GM18508 (cell line): ENCODE data around the gene ASPA.
"Not testable (repeated sequence)": the region's sequence is repeated elsewhere in the genome, so short reads cannot be mapped to it uniquely, and the experiment has no call there.

Experiments used
- ATAC-seq: cut with Tn5 transposase; IDR thresholded peaks from one replicate; pipeline ENCODE4 v1.9.1; 2021; ENCODE audit warnings: moderate number of reproducible peaks; ENCODE audit not compliant: insufficient read depth, unreplicated experiment

Gene ASPA

DNA sequence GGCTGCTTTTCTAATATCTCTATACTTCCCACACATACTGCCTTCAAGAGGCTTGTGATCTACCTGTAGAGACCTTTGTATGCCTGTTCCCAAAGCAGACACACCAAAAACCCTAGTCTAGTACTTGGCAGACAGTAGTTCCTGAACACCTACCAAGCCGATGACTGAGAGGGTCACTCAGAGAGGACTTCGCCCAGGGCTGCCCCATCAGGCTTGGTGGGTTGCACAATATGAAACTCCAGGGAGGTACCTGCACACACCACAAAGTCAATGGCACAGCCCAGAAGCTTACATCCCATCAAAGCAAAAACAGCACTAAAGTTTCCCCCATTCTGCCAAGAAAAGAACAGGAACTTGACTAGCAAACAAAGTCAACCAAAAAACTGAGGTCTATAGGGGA is 30.3 kb downstream of the ASPA start:
- ATAC-seq = no peak

DNA sequence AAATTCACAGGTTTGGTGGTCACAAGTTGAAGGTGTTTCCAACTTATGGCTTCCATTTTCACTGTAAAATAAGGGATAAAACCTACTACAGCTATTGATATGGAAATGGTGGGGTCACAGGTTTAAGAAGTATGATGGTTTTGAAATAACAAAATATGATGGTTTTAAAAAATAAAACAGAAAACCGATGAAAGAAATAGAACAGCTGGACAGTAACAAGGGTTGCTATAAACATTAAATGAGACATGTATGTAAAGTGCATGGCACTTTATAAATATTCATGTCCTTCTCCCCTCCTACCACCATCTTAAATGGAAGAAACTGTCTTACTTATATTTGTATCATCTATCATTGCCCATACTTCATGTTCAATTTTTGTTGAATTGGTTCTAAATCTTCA is 31.3 kb downstream of the ASPA start:
- ATAC-seq = no peak

- no peak for ATAC-seq
These were observed 32.1 kb downstream of the ASPA start for GRCh38 chr17:3507869-3508268.

DNA sequence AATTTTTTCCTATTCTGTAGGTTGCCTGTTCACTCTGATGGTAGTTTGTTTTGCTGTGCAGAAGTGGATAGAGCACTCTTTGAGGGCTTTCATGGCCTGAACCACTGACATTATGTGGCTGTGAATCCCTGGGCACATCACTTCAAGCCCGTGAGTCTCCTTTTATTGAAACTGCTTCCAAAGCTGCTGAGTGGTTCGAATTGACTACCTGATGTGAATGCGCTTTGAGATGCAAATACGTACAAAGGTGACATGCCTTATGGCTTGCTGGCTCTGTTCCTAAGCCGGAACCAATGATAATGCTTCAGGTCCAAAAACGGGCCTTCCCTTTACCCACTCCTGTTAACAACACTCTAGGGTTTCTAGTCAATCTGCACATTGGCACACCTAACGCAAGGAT is 34.3 kb downstream of the ASPA start:
- no peak for ATAC-seq

DNA sequence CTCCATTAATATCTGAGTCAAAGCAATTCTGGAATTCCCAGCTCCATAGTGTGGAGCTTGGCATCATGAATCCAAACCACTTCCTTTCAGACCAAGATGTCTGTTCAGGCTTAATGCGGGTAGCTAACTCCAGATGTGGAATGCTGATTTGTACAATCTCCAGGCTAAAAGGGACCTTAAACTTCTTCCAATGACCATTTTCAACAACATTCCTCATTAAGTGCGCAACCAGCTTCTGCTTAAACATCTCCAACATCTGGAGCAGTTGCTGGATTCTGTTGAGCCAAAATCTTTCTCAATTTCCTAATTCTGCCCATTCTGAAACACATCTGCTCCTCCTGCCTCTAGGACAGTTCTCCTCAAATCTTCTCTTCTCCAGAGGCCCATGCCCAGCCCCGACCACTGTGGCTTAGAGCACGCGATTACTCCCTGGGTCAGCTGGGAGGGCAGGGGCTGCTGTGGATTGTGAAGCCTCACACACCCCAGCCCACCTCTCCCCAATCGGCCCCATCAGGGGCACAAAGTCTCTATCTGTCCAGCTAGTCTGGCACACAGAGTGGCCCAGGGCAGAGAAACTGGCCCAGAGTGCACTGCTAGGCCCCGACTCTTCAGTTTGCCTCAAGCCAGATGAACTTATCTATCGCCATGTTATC is 36.2 kb downstream of the ASPA start:
- no peak for ATAC-seq

GRCh38 chr17:3512505-3513171 is 36.8 kb downstream of the ASPA start:
- no peak for ATAC-seq

- no peak for ATAC-seq
These were observed 37.7 kb downstream of the ASPA start for GRCh38 chr17:3513305-3514035.

GRCh38 chr17:3514167-3514566 is 38.4 kb downstream of the ASPA start:
- ATAC-seq = not testable (repeated sequence)

GRCh38 chr17:3514873-3515272 is 39.1 kb downstream of the ASPA start:
- no peak for ATAC-seq

GRCh38 chr17:3519472-3519871 is 43.7 kb downstream of the ASPA start:
- ATAC-seq = not testable (repeated sequence)

- no peak for ATAC-seq
These were observed 48.2 kb downstream of the ASPA start for GRCh38 chr17:3524024-3524423.

GRCh38 chr17:3526491-3526890 is 50.7 kb downstream of the ASPA start:
- no peak for ATAC-seq

GRCh38 chr17:3526971-3527370 is 51.2 kb downstream of the ASPA start:
- no peak for ATAC-seq

DNA sequence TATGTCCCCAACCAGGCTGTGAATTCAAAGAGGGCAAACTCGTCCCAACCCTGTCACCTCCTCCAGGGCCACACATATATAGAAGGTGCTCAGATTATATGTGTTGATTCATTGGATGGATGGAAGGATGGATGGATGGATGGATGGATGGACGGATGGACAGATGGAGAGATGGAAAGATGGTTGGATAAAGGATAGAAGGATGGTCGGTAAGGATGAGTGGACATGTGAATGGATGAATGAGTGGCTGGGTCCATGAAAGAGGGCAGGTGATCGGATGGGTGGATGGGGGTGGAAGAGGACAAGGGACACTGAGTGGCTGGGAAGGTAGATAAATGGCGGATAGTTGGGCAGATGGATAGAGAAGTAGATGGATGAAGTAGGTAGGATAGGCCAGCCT is 51.7 kb downstream of the ASPA start:
- ATAC-seq = no peak

DNA sequence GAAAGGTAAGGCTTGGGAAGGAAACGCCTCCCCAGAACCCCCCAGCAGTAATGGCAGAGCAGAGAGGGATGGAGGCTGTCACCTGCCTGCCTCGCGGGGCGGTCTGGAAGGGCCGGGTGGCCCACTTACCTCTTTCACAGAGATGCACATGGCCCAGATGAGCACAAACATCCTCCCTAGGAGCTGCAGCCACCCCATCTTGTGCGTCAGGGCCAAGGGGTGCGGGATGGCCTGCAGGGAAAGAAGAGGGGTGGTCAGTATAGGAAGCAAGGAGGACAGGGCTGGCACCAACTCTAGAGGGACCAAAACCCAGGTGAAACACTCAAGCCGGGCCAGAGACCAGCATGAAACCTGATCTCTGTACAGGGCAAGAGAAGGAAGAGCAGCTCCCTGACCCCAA is 52.1 kb downstream of the ASPA start:
- no peak for ATAC-seq

DNA sequence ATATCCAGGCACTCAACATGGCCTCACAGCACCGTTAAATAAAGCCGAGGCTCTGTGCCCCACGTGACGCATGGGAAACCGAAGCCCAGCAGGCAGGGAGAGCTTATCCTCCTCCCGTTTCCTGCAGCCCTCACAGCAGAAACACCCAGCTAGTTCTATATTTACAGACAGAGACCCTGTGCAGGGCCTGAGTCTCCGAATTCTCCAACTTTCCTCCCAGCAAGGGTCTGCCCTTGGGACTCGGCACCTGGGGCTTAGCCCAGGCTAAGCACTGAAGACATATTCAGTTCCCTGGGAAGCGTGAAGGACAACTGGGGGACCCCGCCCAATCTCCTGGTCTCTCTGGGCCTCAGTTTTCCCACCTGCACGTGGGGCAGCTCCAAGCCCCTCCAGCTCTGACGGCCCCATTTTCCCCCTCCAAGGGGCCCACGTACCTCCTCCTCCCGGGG is 52.6 kb downstream of the ASPA start:
- no peak for ATAC-seq

DNA sequence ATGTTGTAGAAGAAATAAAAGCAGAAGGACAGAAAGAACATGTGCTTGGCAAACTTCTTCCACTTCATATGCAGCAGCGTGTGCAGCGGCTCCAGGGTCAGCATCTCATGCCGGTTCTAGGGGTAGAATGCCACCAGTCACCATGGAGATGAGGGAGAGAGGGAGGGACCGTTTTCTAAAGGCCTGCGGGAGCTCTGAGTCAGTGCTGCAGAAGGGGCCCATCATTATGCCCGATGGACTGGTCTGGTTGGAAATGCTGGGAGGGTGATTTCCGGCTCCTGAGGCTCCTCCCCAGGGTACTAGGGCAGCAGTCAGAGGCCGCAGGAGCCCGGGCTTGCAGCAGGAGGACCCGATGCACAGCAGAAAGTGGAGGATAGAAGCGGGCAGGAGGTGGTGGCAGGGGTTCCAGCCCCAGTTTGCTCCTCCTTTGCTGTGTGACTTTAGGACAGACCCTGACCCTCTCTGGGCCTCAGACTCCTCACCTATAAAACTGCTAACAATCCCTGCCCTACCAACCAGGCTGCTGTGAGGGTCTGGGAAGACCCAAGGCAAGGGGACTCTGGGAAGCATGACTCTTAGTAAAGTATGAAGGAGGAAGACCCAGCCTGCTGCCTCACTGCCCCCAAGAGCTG is 53.2 kb downstream of the ASPA start:
- no peak for ATAC-seq

GRCh38 chr17:3529817-3530741 is 54.3 kb downstream of the ASPA start:
- no peak for ATAC-seq

DNA sequence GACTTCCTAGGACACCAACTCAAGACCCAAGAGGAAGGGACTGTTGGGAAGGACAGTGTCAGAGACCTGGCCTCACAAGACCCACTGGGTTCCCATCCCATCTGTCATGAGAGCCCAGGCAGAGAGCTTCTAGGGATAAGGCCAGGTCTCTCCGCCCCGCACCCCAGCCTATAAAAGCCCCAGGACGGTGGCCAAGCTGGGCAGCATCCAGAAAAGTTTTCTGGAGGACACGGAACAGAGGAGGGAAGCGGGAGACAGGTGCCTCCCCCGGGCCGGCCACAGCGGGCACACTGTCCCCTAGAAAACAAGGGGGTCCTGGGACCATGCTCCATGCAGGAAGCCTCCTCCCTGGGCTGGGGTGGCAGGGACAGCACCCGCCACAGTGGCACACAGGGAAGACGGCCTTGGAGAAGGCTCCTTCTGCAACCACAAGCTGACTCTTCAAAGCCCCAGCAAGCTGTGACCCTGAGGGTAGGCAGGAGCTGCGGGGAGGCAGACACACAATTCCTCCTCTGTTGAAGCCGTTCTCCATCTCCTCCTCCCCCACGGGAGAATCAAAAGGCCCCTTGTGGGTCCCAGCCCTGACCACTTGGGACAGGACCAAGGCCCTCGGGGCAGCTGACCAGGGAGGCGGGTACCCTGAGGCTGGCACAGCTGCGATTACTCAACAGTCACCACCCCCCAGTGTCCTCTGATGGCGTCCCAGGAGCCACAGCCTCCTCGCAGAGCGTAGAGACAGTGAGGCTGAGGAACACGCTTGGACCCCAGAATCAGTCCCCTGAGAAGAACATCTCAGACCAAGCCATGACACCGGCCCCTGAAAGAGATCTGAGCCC is 55.7 kb downstream of the ASPA start:
- no peak for ATAC-seq
